Measurements from ENCODE around the gene USP5. TPM values are rescaled to one million over a fixed set of nuclear protein-coding genes. Genes with fewer than 3 reads are reported as not detected.

Gene USP5
- polyA plus RNA-seq, 3 donors = 28.0 to 32.4 (median 29.9) TPM

- H3K27ac Mint-ChIP-seq = peak overlapping the region; percentile 80 to 94 (median 84)
These were observed 20.4 kb downstream of the USP5 start for GRCh38 chr12:6872073-6873048.

More at GRCh38 chr12:6872073-6873048, 20.4 kb downstream of the USP5 start:
- peaks cover 61% of the 10 kb centered on the region for H3K79me2 ChIP-seq (ENCODE audit: insufficient read depth, low read length)
- H4K20me1 ChIP-seq (ENCODE audit: insufficient read depth, low read length) = peaks cover 55% of the 10 kb centered on the region
- H3K27me3 ChIP-seq (ENCODE audit: control insufficient read depth in 2 of 2, insufficient read depth in 2 of 2, low read length in 2 of 2) = no peaks in the 10 kb centered on the region
- Mint-ChIP-seq H3K27me3 (ENCODE audit: low read depth in 3 of 3) (peaks cover 0 to 3% (median 0%) of the 10 kb centered on the region in 3 donors), H3K36me3 (peaks cover 33 to 47% of the 10 kb centered on the region in 2 donors), H3K4me1 (peaks cover 60% of the 10 kb centered on the region), H3K4me3 (peak overlapping the region; percentile 87 to 92), H3K9me3 (no peaks in the 10 kb centered on the region)
- 1% methylated on average over 35 of the region's 40 CpGs for WGBS (ENCODE audit: insufficient coverage)
- peaks cover 18 to 26% of the 10 kb centered on the region in 2 donors for H3K36me3 ChIP-seq (replicated peaks in 1 of 2; ENCODE audit: control insufficient read depth in 1 of 2, insufficient read depth in 2 of 2, low read length in 2 of 2)
- TF ChIP-seq CTCF (IDR thresholded peaks at IDR 0.05) = peak; percentile 94
- peak overlapping the region; percentile 96 for H3K4me2 ChIP-seq (replicated peaks; ENCODE audit: extremely low read depth, low read length, poor library complexity, severe bottlenecking)
- DNase-seq = peak; percentile 71
- no peaks in the 10 kb centered on the region for H3K9me3 ChIP-seq (replicated peaks in 1 of 2; ENCODE audit: control insufficient read depth in 1 of 2, insufficient read depth in 1 of 2, low read length in 2 of 2)
- H3K27ac ChIP-seq (ENCODE audit: low read depth in 1 of 2, low read length in 2 of 2) = peak overlapping the region; percentile 54 to 95
- peak overlapping the region; percentile 90 for H2AFZ ChIP-seq (ENCODE audit: insufficient read depth, low read depth, low read length, poor library complexity, severe bottlenecking)
- H3K4me1 ChIP-seq (ENCODE audit: control insufficient read depth in 1 of 2, insufficient read depth in 2 of 2, low read length in 2 of 2) = peaks cover 39 to 65% of the 10 kb centered on the region in 2 donors
- H3K4me3 ChIP-seq (replicated peaks in 1 of 3; ENCODE audit: low read depth in 2 of 3, low read length in 3 of 3) = peak overlapping the region; percentile 62 to 92 (median 87)
- intact Hi-C loops (cut with micrococcal nuclease) = loop anchor here (1.0 to 5.0 kb wide), 6 partner anchors 18 to 90 kb away; partner anchors contain the start of genes C12orf57 (in 1 of the 2), LRRC23 (in 1 of the 2) and RNU7-1 (in 1 of the 2)
- peak overlapping the region; percentile 81 for H3K9ac ChIP-seq (ENCODE audit: insufficient read depth, low read length, poor library complexity, severe bottlenecking)

All from CD14-positive monocyte (primary cell).